IPS DF 6.9 (cell line): ENCODE measurements around the gene FBXO8.

Experiments used
- DNase-seq: peaks from one replicate; pipeline ENCODE4 v3.0.0-alpha.2; 2013; ENCODE audit warnings: low read depth, low spot score
- H3K27ac ChIP-seq: one replicate; pipeline ENCODE4 v1.5.1; 2013; ENCODE audit warnings: low read length, control low read depth
- H3K27me3 ChIP-seq: 2 replicates; pipeline ENCODE4 v1.6.1; 2013; ENCODE audit warnings: mild to moderate bottlenecking, low read length; ENCODE audit not compliant: control insufficient read depth, insufficient read depth
- H3K36me3 ChIP-seq: 2 replicates; pipeline ENCODE4 v1.6.1; 2013; ENCODE audit warnings: low read length; ENCODE audit not compliant: control insufficient read depth, insufficient read depth
- H3K4me1 ChIP-seq: 2 replicates; pipeline ENCODE4 v1.6.1; 2013; ENCODE audit warnings: low read length; ENCODE audit not compliant: control insufficient read depth, insufficient read depth
- H3K4me3 ChIP-seq: 2 replicates; pipeline ENCODE4 v1.5.1; 2013; ENCODE audit warnings: mild to moderate bottlenecking, low read length
- H3K9me3 ChIP-seq: 2 replicates; pipeline ENCODE4 v1.6.1; 2013; ENCODE audit warnings: low read length, inconsistent platforms; ENCODE audit not compliant: control insufficient read depth, insufficient read depth
- WGBS: extraction: QIAGEN DNeasy Blood & Tissue Kit; methylation state at CpG from one replicate; pipeline ENCODE4 v1.1.7; 2013; ENCODE audit warnings: mixed read lengths, missing lambda C conversion rate; ENCODE audit not compliant: insufficient read length, insufficient coverage; 5-methylcytosine and 5-hydroxymethylcytosine counted together

FBXO8 gene

DNA sequence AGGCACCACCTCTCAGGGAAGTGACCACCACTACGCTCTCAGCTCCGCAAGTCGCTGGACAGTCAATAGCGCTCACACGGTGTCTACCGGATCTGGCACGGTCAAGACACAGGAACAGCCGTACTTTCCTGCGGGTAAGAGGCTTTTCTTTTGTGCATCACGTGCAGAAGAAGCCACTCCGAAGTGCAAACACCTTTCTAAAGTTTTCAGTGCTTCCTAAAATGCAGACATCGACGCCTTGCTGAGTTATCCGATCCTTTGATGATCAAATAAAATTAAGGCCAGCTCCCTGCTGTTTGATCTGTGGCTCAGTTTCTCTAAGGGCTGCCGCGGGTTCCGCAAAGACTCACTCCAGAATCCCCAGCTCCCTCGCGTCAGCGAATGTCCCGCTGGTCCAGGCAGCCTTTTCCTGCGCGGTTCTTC, 71.8 kb downstream of the FBXO8 start:
- peaks cover 48% of the 10 kb centered on the region for H3K27me3 ChIP-seq

DNA sequence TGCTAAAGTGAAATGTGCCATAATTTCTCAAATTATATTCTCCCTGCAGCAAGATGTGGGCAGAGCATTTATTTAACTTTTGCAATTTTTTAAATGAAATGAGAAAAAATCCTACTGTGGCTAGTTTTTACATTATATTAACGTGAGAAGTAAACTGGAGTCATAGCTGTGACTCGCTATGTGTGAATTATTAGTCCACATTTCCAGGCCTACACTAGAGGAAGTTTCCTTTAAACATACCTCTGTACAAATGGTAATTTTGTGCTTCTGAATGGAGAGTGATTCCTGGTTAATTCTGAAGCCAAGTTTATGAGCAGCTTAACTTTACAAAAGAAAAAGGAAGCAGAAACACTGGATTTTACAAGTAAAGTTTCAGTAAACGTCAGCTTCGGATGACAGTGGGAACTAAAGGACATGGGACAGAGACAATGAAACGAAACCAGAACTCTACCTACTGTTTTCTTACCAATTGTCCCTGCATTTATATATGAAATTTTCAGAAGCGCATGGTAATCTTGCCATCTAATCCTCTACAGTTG, 72.4 kb downstream of the FBXO8 start:
- Histone ChIP-seq H3K27me3 (peaks cover 42% of the 10 kb centered on the region), H3K4me3 (no peak overlapping the region), H3K36me3 (no peaks in the 10 kb centered on the region), H3K4me1 (no peaks in the 10 kb centered on the region), H3K27ac (no peak overlapping the region), H3K9me3 (no peaks in the 10 kb centered on the region)
- no peak for DNase-seq
- no CpG with 5 or more reads among the region's 6 CpGs for WGBS

More for the DNA sequence above, 71.8 kb downstream of the FBXO8 start:
- no peaks in the 10 kb centered on the region; the same call in 1 of the 2 replicates for H3K4me1 ChIP-seq
- WGBS: no CpG with 5 or more reads among the region's 23 CpGs
- no peak overlapping the region for H3K4me3 ChIP-seq
- H3K36me3 ChIP-seq: no peaks in the 10 kb centered on the region
- no peak overlapping the region for H3K27ac ChIP-seq
- no peaks in the 10 kb centered on the region for H3K9me3 ChIP-seq
- DNase-seq: no peak

DNA sequence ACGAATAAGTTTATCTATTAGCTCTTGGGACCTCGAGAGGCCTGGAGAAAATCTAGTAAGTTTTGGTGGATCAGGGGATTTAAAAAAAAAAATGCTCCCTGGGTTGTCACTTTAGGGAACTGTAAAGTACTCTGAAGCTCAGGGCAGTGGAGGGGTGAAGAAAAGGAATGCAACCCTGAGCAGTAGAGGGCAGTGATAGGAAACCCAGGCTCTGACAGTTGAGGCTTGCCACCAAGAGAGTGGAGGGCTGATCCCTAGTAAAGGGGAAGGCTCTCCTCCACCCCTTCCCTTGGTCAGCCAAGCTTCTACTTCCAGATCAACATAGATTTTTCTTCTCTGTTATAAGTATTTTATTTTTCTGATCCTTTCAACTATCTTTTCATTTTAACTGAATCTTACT, 73.1 kb downstream of the FBXO8 start:
- no peak for DNase-seq
- H3K36me3 ChIP-seq: no peaks in the 10 kb centered on the region
- no peaks in the 10 kb centered on the region for H3K4me1 ChIP-seq
- no peaks in the 10 kb centered on the region for H3K9me3 ChIP-seq
- peaks cover 40% of the 10 kb centered on the region for H3K27me3 ChIP-seq
- H3K27ac ChIP-seq: no peak overlapping the region
- H3K4me3 ChIP-seq: no peak overlapping the region
- WGBS: no CpG with 5 or more reads among the region's 2 CpGs

DNA sequence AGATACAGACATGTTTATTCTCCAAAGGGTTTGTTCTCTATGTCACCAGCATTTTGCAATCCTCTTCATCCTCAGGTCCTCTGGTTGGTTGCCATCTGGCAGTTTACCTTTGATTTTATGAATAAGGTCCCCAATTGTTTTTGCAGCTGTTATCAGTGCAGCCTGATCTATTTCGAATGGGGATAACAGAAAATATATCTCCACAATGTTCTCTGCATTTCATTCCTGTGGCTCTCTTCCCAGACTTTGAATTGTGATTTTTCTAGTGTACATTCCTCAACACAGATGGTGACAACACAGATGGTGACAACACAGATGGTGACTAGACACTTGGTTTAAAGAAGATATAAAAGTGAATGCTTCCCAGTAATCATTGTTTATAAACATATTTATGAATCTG, 74.1 kb downstream of the FBXO8 start:
- WGBS: no CpG with 5 or more reads among the region's 1 CpG
- Histone ChIP-seq H3K4me3 (no peak overlapping the region), H3K36me3 (no peaks in the 10 kb centered on the region), H3K27me3 (peaks cover 34% of the 10 kb centered on the region), H3K27ac (no peak overlapping the region), H3K4me1 (no peaks in the 10 kb centered on the region), H3K9me3 (no peaks in the 10 kb centered on the region)
- no peak for DNase-seq

DNA sequence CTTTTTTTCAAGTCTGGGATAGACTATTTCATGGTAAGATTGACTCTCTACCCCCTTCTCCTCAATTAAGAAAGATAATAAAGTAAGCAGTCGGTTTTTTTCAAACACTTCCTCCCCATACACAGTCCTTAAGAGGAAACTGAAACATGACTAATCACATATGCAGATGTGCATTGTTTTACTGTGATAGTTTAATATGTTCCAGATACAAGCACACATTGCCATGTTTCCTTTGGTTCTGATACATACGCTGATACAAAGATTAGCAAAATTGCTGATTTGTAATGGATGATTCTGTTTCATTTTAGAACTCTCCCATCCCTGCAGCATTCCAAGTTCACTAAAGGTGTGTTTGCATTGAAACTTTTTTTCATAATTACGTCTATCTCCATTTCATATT, 76.1 kb downstream of the FBXO8 start:
- no CpG with 5 or more reads among the region's 3 CpGs for WGBS

DNA sequence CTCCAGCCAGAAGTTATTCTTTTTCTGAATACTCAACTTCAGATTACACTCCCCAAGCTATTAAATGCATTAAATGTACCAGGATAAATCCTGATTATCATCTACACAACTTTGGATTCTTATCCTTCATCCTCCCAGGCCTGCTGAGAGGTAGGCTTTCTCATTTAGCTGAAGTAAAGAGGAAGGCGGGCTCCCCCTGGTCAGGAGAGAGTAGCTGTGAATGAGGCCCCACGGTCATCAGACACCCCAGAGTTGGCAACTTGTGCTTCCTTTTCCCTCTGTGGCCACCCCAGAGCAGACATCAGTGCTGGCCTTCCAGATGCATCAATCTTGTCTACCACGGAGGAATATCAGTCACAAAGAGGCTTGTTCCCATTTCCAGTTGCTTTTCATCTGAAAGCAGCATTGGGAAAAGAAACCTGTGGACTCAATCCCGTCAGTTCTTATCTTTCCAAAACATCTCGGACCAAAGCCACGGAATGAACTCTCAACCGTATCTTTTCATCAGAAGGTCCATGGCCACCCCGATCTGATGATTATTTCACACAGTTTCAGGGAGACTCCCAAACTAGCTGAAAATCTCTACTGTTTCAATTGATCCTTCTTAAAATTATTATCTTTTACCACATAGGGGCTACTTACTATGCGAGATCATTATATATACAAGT, 79.2 kb downstream of the FBXO8 start:
- DNase-seq: no peak
- H3K36me3 ChIP-seq: no peaks in the 10 kb centered on the region
- H3K27me3 ChIP-seq: no peaks in the 10 kb centered on the region
- H3K4me1 ChIP-seq: no peaks in the 10 kb centered on the region
- H3K27ac ChIP-seq: no peak overlapping the region
- H3K9me3 ChIP-seq: no peaks in the 10 kb centered on the region
- H3K4me3 ChIP-seq: no peak overlapping the region
- no CpG with 5 or more reads among the region's 9 CpGs for WGBS

More for the DNA sequence above, 76.1 kb downstream of the FBXO8 start:
- no peak overlapping the region for H3K27ac ChIP-seq
- no peak overlapping the region for H3K4me3 ChIP-seq
- H3K4me1 ChIP-seq: no peaks in the 10 kb centered on the region
- no peak for DNase-seq
- no peaks in the 10 kb centered on the region for H3K36me3 ChIP-seq
- no peaks in the 10 kb centered on the region for H3K9me3 ChIP-seq
- H3K27me3 ChIP-seq: peaks cover 15% of the 10 kb centered on the region

DNA sequence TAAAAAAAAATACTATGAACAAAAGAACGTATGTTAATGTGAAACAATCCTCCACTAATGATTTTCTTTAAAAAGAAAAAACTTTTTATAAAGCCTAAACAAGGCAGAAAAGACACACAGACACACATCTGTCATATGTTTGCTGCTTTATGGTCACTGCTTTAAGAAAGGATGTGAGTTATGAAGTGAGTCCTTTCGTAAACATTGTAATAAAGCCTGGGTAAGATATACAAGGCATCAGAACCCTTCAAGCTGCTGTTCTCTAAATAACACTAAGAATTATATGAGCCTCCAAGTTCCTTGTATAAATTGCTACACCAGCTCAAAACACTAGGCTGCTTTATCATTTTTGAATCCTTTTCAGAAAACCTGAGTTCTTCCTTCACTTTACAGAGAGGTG, 81.6 kb downstream of the FBXO8 start:
- H3K36me3 ChIP-seq: no peaks in the 10 kb centered on the region
- no peaks in the 10 kb centered on the region for H3K4me1 ChIP-seq
- H3K4me3 ChIP-seq: no peak overlapping the region
- no peak overlapping the region for H3K27ac ChIP-seq
- DNase-seq: no peak
- no CpG with 5 or more reads among the region's 2 CpGs for WGBS
- no peaks in the 10 kb centered on the region for H3K9me3 ChIP-seq
- H3K27me3 ChIP-seq: no peaks in the 10 kb centered on the region

DNA sequence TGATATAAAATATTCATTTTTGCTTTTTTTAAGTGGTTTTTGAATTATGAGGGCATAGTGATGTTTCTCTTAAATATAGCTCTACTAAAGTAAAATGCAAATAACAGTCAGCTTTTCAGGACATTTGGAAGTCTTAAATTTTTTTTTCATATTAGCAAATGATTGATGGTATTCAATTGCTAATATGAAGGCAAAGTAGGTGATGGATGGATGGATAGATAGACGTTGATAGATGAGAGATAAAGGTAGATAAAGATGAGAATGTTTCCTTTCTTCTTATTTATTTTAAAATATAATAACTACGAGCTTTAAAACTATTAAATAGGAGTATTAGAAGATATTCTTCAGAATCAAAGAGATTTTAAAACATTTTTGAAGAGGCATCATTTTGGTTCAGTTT, 83.7 kb downstream of the FBXO8 start:
- Histone ChIP-seq H3K27ac (no peak overlapping the region), H3K4me3 (no peak overlapping the region), H3K36me3 (no peaks in the 10 kb centered on the region), H3K4me1 (no peaks in the 10 kb centered on the region), H3K9me3 (no peaks in the 10 kb centered on the region), H3K27me3 (no peaks in the 10 kb centered on the region)
- no peak for DNase-seq
- 100% methylated on average over 1 of the region's 2 CpGs for WGBS

DNA sequence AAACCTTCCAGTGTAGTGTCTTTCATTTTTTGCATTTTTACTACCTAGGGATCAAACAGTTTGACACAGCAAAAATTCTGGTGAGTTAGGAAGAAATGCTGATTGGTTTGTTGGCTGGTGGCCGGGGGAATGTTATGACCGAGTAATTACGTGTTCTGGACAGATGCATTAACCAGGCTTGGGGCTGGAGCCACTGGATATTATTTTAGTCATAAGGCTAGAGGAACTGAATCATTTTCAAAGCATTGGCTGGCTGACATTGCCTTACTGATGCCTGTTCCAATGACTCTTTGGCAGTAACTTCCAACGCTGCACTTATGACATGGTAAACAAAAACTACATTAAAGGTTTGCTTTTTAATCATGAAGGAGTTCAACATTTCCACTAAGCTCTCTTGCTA, 84.6 kb downstream of the FBXO8 start:
- DNase-seq: no peak
- Histone ChIP-seq H3K27me3 (no peaks in the 10 kb centered on the region), H3K4me1 (no peaks in the 10 kb centered on the region), H3K27ac (no peak overlapping the region), H3K4me3 (no peak overlapping the region), H3K36me3 (no peaks in the 10 kb centered on the region), H3K9me3 (no peaks in the 10 kb centered on the region)
- no CpG with 5 or more reads among the region's 4 CpGs for WGBS

DNA sequence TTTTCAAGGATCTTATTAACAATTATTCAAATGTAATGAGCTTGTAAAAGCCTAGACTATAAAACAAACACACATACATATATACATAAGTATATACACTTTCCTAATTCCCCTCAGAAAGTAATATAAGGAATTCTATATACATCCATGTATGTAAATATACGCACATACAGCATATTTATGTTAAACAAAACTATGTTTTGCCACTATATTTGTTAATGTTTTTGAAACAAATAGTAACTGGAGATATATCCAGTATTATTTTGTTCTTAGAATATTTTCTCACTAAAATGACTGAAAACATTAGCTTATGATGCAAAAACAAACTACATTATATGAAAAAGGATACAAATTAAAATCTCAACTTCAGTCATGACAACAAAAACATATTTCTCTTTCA, 85.1 kb downstream of the FBXO8 start:
- no CpG with 5 or more reads among the region's 1 CpG for WGBS
- Histone ChIP-seq H3K4me3 (no peak overlapping the region), H3K4me1 (no peaks in the 10 kb centered on the region), H3K9me3 (no peaks in the 10 kb centered on the region), H3K36me3 (no peaks in the 10 kb centered on the region), H3K27me3 (no peaks in the 10 kb centered on the region), H3K27ac (no peak overlapping the region)
- DNase-seq: no peak
